AG04449 (cell line): Measurements from ENCODE around the gene NGDN.

Source experiments
- CTCF ChIA-PET: fragments of 350-600 bp; formaldehyde crosslinking; extraction: SDS; loops from one replicate; lab custom pipeline; 2021; ENCODE audit warnings: antibody characterized with exemption; lab: Yijun Ruan, JAX
- POLR2A ChIA-PET: fragments of 400-600, 350-600 bp; formaldehyde crosslinking; extraction: SDS; loops from one replicate; lab custom pipeline; 2020; ENCODE audit warnings: antibody characterized with exemption, inconsistent platforms; lab: Yijun Ruan, JAX
- DNase-seq: peaks from one replicate; pipeline ENCODE4 v3.0.0-alpha.2; 2010; ENCODE audit warnings: low read depth, low spot score
- H3K4me3 ChIP-seq: 2 replicates; pipeline ENCODE4 v1.5.1; 2011; ENCODE audit warnings: low read depth, mild to moderate bottlenecking, control low read depth, low read length
- TF ChIP-seq, protein P1 (sequence below): IDR thresholded peaks from one replicate; pipeline ENCODE4 v1.5.1; 2011; ENCODE audit warnings: mild to moderate bottlenecking, moderate library complexity, low read length, control low read depth, inconsistent platforms; ENCODE audit not compliant: insufficient read depth; ENCODE audit errors: missing control alignments

The NGDN gene

DNA sequence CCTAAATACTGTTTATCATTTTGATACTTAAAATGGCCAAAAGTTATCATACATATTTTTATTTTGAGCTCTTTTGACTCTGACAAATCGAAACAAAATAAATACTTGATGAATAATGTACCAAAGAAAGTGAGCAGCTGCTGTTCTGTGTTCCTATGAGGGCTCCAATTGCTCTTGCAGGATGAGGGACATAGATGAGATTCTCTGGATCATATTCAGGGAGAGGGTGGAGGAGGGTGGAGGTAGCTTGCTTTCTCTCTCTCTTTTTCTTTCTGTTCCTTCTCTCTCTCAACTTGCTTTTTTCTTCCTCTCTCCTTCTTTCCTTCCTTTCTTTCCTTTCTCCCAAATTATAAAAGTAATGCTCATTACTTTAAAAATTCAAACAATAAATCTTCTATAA, 25.2 kb upstream of the NGDN start:
- H3K4me3 ChIP-seq: no peak overlapping the region
- POLR2A ChIA-PET: no interaction called here
- no peak for DNase-seq
- CTCF ChIA-PET: interaction anchor here (0.8 to 1.4 kb wide), 3 partner anchors 20 to 64 kb away, joined by 3 read pairs; no protein-coding TSS in a partner anchor
- TF ChIP-seq, protein P1, sequence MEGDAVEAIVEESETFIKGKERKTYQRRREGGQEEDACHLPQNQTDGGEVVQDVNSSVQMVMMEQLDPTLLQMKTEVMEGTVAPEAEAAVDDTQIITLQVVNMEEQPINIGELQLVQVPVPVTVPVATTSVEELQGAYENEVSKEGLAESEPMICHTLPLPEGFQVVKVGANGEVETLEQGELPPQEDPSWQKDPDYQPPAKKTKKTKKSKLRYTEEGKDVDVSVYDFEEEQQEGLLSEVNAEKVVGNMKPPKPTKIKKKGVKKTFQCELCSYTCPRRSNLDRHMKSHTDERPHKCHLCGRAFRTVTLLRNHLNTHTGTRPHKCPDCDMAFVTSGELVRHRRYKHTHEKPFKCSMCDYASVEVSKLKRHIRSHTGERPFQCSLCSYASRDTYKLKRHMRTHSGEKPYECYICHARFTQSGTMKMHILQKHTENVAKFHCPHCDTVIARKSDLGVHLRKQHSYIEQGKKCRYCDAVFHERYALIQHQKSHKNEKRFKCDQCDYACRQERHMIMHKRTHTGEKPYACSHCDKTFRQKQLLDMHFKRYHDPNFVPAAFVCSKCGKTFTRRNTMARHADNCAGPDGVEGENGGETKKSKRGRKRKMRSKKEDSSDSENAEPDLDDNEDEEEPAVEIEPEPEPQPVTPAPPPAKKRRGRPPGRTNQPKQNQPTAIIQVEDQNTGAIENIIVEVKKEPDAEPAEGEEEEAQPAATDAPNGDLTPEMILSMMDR: no peak

DNA sequence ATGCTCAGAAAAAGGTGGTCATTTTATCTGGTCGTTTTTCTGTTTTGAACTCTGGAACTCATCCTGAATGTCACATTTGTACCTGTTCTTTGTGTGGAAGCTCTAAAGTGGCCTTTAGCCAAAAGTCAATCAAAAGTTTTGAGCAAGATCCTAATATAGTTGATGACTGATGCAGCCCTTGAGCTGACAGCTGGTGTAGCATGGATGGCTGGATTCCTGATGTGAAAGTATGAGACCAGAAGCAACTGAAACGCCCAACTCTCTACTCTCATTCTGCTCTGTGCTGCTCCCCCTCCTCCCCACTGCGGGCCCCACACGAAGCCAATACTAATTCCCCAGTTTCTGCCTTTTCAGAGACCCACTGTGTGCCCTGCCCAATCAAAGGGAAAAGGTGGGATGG, 23.7 kb upstream of the NGDN start:
- DNase-seq: no peak
- TF ChIP-seq, protein P1: no peak
- H3K4me3 ChIP-seq: no peak overlapping the region
- POLR2A ChIA-PET: no interaction called here
- CTCF ChIA-PET: interaction anchor here (1.0 kb wide), 1 partner anchor 29 kb away, joined by 3 read pairs; no protein-coding TSS in a partner anchor

DNA sequence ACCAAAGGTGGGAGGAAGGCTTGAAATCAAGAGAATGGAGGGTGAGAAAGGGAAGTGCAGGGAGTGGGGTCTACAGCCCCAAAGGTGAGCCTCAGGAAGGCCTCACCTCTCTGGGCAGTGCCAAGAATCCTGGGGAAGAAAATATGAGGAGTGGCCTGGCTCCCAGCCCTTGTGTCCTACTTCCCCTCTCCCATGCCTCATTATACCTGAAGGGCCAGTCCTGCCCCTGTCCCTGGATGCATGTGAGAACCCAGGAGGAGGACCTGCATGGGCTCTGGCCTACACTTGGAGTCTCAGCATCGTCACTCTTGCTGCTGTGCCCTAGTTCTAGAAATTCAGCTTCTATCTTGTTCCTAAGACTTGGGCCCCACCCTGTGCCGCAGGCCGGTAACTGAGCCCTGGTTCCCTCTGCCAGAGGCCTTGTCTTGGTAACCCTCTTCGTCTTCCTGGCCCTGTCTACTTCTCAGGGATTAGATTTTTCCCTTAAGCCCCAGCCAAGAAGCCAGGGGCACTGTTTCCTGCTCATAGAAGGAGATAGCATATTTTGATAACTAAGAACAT, 23.1 kb upstream of the NGDN start:
- ChIA-PET CTCF (no interaction called here), POLR2A (no interaction called here)
- DNase-seq: no peak
- TF ChIP-seq, protein P1: no peak
- no peak overlapping the region for H3K4me3 ChIP-seq

DNA sequence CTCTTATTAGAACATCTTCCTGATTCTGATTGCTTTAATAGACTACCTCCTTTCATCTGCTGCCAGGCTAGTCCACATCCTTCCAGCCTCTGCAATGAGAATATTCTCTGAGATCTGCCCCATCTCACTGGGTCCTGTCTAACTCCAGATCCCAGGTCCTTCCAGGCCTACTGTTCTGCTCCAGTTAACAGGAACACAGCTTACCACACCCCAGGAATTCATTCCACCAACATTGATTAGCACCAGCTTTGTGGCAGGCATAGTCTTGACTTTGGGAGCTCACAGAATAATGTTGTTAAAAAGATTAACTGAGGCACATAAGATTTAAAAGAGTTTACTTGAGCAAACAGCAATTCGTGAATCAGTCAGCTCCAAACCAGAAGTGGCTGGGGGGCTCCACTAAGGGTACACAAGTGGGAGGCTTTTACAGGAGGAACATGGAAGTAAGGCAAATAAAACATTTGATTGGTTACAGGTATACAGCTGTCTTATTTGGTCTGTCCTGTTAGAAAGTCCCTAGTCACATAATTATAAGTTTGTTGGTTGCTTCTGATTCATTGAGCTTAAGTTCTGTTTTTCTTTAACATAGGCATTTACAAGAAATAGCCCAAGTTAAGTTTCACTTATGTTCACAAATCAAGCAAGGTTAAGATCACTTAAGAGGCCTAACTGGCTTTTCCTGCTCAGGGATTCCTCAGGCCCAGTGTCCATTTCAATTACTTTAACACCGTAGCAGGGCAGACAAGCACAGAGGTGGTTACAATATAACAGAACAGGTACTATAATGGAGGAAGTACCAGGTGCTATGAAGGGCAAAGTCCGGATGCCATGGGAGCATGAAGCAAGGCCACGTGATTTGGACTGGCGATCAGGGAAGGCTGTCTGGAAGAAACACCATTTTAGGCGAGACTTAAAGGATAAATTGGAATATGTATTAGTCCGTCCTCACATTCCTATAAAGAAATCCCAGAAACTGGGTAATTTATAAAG, 21.8 kb upstream of the NGDN start:
- TF ChIP-seq, protein P1: no peak
- ChIA-PET POLR2A (no interaction called here), CTCF (interaction anchor here (0.6 to 1.0 kb wide), 2 partner anchors 11 to 21 kb away, joined by 3 read pairs; no protein-coding TSS in a partner anchor)
- no peak overlapping the region for H3K4me3 ChIP-seq
- DNase-seq: no peak

DNA sequence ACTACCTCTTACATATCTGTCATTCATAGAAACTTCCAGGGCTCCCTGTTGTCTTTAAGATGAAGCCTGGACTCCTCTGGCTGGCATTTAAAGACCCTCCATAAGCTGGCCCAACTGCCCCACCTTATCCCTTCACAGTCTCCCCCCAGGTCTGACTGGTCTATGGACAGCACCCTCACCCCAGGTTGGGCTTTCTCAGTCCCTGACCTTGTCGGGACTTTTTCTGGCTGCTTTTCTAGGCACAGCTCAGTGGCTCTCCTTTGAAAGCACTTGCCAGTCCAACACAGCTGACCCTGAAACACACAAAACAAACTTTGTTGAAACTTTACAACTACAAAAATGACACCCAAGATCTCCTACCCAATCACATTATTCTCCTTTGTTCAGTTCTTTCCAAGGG, 20.2 kb upstream of the NGDN start:
- no peak overlapping the region for H3K4me3 ChIP-seq
- POLR2A ChIA-PET: no interaction called here
- CTCF ChIA-PET: interaction anchor here (0.9 to 1.5 kb wide), 3 partner anchors 10 to 70 kb away, joined by 3 to 5 read pairs (median 3); no protein-coding TSS in a partner anchor
- no peak for DNase-seq
- TF ChIP-seq, protein P1: no peak

DNA sequence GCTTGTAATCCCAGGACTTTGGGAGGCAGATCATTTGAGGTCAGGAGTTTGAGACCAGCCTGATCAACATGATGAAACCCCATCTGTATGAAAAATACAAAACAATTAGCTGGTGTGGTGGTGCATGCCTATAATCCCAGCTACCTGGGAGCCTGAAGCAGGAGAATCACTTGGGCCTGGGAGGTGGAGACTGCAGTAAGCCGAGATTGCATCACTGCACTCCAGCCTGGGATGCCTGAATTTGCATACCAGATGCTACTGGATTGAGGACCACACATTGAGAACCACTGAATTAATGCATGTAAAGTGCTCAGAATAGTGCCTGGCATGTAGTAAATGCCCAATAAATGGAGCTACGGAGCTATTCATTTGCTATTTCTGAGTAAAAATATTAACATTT, 19.1 kb upstream of the NGDN start:
- ChIA-PET CTCF (interaction anchor here (1.3 to 1.5 kb wide), 2 partner anchors 11 to 71 kb away, joined by 3 to 5 read pairs; no protein-coding TSS in a partner anchor), POLR2A (no interaction called here)
- no peak for DNase-seq
- TF ChIP-seq, protein P1: no peak
- H3K4me3 ChIP-seq: no peak overlapping the region
